Measurements from ENCODE around the gene TAF3. TPM values are rescaled to one million over a fixed set of nuclear protein-coding genes. Genes with fewer than 3 reads are reported as not detected.

TAF3 gene
- total RNA-seq, 4 donors from 2014 or later, result 2.9 to 17.5 (median 5.1) TPM

- no peaks in the 10 kb centered on the region for H3K4me1 ChIP-seq
- H3K27ac ChIP-seq, result no peak overlapping the region
- no peaks in the 10 kb centered on the region for H3K27me3 ChIP-seq
- no peak for DNase-seq
- H3K9me3 ChIP-seq, result no peaks in the 10 kb centered on the region
- intact Hi-C loops (cut with DNase I; ENCODE audit: low total_unique reads), result no loop called here
- TF ChIP-seq CTCF (IDR thresholded peaks at IDR 0.05) (no peak), POLR2A (IDR thresholded peaks at IDR 0.05) (no peak)
- no peak overlapping the region for H3K4me3 ChIP-seq
- H3K36me3 ChIP-seq, result no peaks in the 10 kb centered on the region
These were observed 110.2 kb downstream of the TAF3 start for GRCh38 chr10:7928536-7928935.

DNA sequence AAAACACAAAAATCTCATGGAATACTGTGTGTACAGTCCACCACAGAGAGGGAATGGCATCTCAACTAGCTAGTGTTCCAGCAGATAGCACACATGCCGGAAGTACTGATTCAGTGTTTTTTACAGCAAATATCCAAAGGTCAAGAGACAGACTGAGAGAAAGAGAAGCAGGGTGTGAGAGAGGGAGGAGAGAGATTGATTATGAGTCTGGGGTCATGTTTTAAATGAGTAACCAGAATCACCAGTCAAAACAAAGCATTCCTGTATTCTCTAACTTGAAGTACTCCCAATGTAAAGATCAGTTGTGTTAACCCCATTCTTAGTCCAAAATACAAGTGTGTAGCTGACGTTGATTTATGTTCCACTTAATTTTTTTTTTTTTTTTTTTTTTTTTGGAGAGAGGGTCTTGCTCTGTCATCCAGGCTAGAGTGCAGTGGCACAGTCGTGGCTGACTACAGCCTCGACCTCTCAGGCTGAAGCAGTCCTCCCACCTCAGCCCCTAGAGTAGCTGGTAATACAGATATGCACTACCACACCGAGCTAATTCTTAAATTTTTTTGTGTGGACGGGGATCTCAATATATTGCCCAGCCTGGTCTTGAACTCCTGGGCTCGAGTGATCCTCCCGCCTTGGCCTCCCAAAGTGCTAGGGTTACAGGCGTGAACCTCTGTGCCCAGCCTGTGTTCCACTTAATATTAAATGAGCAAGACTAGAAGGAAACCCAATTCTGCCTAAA is 114.2 kb downstream of the TAF3 start:
- intact Hi-C loops (cut with DNase I; ENCODE audit: low total_unique reads), result no loop called here
- DNase-seq, result no peak
- no peaks in the 10 kb centered on the region for H3K27me3 ChIP-seq

GRCh38 chr10:7933262-7933661 is 115.0 kb downstream of the TAF3 start:
- intact Hi-C loops (cut with DNase I; ENCODE audit: low total_unique reads), result no loop called here
- Histone ChIP-seq H3K4me3 (no peak overlapping the region), H3K27ac (no peak overlapping the region), H3K9me3 (no peaks in the 10 kb centered on the region), H3K27me3 (no peaks in the 10 kb centered on the region), H3K36me3 (no peaks in the 10 kb centered on the region), H3K4me1 (no peaks in the 10 kb centered on the region)
- TF ChIP-seq POLR2A (IDR thresholded peaks at IDR 0.05) (no peak), CTCF (IDR thresholded peaks at IDR 0.05) (no peak)
- DNase-seq, result no peak

More for the DNA sequence above, 114.2 kb downstream of the TAF3 start:
- no peaks in the 10 kb centered on the region for H3K36me3 ChIP-seq
- no peaks in the 10 kb centered on the region for H3K9me3 ChIP-seq
- H3K27ac ChIP-seq, result no peak overlapping the region
- H3K4me3 ChIP-seq, result no peak overlapping the region
- TF ChIP-seq POLR2A (IDR thresholded peaks at IDR 0.05), result no peak
- TF ChIP-seq CTCF (IDR thresholded peaks at IDR 0.05), result no peak
- no peaks in the 10 kb centered on the region for H3K4me1 ChIP-seq

GRCh38 chr10:7933757-7934156 is 115.5 kb downstream of the TAF3 start:
- no peak for TF ChIP-seq CTCF (IDR thresholded peaks at IDR 0.05)
- no peak for TF ChIP-seq POLR2A (IDR thresholded peaks at IDR 0.05)
- no peak overlapping the region for H3K4me3 ChIP-seq
- no peaks in the 10 kb centered on the region for H3K36me3 ChIP-seq
- DNase-seq, result no peak
- intact Hi-C loops (cut with DNase I; ENCODE audit: low total_unique reads), result no loop called here
- no peaks in the 10 kb centered on the region for H3K4me1 ChIP-seq
- no peaks in the 10 kb centered on the region for H3K27me3 ChIP-seq
- no peaks in the 10 kb centered on the region for H3K9me3 ChIP-seq
- no peak overlapping the region for H3K27ac ChIP-seq

- no peaks in the 10 kb centered on the region for H3K36me3 ChIP-seq
- no peak for DNase-seq
- H3K27me3 ChIP-seq, result no peaks in the 10 kb centered on the region
- intact Hi-C loops (cut with DNase I; ENCODE audit: low total_unique reads), result no loop called here
- TF ChIP-seq CTCF (IDR thresholded peaks at IDR 0.05), result no peak
- TF ChIP-seq POLR2A (IDR thresholded peaks at IDR 0.05), result no peak
- H3K4me1 ChIP-seq, result no peaks in the 10 kb centered on the region
- no peaks in the 10 kb centered on the region for H3K9me3 ChIP-seq
- no peak overlapping the region for H3K4me3 ChIP-seq
- H3K27ac ChIP-seq, result no peak overlapping the region
These were observed 119.1 kb downstream of the TAF3 start for GRCh38 chr10:7937315-7937945.

All from uterus (tissue), 4 donors.